HG03025 (cell line): ENCODE data around the gene SYNJ1.
"Not testable (repeated sequence)": the region's sequence is repeated elsewhere in the genome, so short reads cannot be mapped to it uniquely, and the experiment has no call there.

ENCODE experiments used
- ATAC-seq: cut with Tn5 transposase; IDR thresholded peaks from one replicate; pipeline ENCODE4 v1.9.1; 2021; ENCODE audit warnings: mild to moderate bottlenecking, moderate library complexity; ENCODE audit not compliant: unreplicated experiment, low FRiP score

Gene SYNJ1

DNA sequence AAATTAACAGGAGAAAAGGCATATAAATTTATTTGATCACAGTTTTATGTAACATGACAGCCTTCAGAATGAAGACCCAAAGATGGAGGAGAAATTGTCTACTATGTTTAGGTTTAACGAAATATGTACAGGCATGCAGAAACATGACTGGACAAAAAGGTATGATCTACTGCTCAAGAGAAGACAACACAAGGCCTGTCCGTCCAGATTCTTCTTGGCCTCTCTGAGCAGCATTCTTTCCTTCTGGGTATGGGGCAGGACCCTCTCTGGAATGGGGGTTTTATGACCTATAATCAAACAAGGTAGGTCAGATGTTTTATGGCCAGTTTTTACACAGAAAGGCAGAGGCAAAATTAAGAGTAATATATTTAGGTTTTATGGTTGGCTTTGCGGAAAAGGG lies 13.5 kb upstream of the SYNJ1 start:
- no peak for ATAC-seq

DNA sequence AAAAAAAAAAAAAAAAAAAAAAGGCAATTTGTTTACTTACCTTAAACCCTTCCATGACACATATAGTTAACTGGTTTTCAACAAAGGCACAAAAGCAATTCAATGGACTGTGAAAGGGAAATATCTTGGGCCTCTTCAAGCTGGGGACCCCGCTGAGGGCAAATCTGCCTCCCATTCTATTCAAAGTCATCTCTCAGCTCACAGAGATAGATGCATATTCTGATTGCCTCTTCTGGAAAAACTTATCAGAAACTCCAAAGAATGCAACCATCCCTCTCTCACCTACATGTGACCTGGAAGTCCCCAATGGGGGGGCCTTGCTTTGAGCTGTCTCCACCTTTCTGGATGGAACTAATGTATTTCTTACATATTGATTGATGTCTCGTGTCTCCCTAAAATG lies 12.1 kb upstream of the SYNJ1 start:
- no peak for ATAC-seq

DNA sequence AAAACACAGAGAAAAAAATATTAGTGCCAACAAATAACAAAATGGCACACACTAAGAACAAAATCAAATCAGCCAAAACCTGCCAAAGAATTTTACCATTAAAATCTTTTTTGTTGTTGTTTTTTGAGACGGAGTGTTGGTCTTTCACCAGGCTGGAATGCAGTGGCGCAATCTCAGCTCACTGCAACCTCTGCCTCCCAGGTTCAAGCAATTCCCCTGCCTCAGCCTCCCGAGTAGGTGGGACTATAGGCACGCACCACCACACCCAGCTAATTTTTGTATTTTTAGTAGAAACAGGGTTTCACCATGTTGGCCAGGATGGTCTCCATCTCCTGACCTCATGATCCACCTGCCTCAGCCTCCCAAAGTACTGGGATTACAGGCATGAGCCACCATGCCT lies 8.3 kb upstream of the SYNJ1 start:
- not testable (repeated sequence) for ATAC-seq

DNA sequence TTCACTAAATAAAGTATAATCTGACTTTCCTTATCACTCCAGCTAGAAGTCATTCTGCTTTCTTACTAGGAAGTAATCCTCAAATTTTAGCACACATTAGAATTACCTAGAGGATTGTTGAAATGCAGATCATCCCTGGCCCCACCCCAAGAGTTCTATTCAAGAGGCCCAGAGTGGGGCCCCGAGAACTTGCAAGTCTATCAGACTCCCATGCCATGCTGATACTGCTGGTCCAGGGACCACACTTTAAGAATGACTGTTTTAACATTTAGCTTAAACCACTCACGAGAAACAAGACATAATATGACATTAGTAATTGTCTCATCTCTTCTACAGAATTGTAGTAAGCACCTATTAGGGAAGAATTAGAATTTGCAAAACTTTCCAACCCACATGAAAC lies 7.7 kb upstream of the SYNJ1 start:
- no peak for ATAC-seq

DNA sequence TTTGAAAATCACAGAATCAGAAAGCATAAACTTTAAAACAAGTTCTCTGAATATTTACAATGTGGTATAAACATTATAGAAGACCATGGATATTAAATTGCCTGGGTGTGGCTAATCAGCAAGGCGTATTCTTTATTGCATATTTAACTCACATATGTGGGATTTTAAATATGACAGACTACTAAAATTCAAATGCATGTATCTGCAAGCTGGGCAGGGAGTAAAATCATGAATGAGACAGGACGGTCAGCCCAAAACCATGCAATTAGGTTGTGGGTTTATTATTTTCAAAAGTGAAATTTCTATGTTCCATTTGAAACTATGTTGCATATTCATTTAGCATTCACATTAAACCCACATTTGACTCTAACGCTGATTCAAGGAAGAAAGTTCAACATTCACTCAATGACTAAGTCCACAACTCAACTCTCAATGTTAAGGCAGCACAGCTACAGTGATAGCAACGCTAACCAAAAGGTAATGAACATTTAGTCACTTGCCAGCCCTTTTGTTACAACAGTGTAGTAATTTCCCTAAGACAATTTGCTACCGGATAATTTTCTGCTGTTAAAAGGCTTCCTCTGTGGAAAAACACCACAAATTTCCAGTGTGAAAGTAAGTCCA lies 6.3 kb upstream of the SYNJ1 start:
- no peak for ATAC-seq

DNA sequence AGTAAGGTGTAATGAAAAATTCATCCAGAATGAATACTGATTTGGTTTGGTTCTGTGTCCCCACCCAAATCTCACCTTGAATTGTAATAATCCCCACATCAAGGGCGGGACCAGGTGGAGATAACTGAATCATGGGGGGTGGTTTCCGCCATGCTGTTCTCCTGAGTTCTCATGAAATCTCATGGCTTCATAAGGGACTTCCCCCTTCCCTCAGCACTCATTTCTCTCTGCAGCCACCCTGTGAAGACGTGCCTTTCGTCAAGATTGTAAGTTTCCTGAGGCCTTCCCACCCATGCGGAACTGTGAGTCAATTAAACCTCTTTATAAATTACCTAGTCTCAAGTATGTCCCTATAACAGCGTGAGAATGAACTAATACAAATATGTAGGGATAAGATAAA lies 5.5 kb upstream of the SYNJ1 start:
- ATAC-seq = no peak

DNA sequence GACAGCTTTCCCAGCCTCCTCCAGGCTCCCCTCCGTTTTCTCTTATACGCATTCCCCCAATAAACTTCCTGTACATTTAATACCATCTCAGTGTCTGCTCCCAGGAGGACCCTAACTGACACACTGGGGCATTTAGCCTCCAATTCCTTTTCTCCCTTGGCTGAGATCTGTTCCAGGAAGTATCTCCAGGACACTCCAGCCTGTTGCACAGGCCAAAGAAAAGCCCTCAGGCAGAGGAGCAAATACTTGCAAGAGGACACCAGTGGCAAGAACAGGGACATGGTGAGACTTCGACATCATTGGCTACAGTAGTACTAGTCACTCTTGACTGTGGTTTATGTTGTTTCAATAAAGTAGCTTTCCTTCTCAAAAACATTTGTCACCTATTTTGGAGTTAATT lies 4.7 kb upstream of the SYNJ1 start:
- ATAC-seq = no peak

DNA sequence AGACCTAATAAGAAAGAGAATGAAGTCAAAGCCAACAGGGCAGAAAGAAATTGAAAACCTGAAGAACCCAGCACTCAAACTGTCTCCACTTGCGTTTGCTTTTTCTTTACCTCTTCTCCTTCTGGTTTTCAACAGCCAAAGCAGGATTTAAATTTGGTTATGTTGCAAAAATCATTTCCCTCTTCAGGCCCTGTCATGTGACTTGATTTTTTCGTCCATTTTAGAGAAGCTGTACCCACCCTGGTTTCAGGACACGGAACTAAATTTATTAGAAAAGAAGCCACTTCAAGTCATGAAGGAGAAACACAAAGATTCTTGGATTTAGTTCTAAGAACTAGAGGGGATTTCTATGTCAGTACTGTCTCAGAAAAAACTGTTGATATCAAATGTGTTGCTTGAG lies 1.0 kb upstream of the SYNJ1 start:
- ATAC-seq = no peak

DNA sequence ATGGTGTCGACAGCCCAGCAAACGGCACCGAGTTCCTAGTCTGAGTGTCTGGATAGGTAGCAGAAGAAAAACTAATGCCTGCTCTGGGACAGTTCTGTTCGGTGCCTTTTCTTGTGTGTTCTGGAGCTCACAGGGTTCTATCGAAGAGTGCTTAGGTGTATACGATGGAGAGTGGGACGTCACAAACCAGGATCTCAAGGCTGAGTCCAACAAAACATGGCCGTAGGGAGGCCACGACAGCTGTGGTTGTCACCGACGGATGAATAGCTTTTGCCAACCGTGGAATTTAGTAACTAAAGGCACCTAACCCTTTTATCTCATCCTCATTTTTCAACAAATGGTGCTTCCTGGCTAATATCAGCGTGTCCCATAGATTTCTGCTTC lies 635 bp upstream of the SYNJ1 start:
- ATAC-seq = no peak

DNA sequence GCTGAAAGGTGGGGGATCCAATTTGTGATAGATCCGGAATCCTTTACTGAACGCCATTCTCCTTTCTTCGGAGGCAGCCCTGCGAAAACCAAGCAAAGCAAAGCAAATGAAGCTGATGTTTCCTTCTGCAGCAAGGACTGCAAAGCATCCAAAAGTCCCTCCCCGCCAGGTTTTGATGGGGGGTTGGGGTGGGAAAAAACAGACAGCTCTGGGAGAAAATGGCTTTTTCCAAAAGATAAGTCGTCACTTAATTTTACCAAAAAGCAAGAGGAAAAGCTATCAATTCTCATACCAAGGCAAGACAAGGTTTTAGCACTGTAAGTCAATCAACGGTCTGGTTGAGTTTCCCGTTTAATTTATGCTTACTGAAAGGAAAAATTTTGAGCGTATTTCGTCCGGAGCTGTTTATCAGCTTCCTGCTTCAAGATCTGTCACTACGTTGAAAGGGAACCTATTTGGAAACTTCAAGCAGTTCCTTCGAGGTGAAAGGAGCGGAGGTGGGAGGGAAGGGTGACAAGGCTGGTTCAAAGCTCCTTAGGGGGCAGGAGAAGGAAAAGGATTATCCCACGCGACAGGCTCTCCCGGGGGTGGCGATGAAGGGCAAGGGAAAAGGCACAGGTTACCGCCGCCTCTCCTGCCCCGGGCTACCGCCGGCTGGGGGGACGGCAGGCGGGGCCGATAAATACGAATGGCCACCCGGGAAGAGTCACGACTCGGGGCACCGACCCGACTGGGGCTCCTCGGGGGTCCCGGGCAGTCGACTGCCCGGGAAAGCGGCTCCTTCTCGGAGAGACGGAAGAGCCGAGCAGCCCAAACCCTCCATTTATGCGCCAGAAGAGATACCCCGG lies 750 bp downstream of the SYNJ1 start:
- ATAC-seq = peak; percentile 11

DNA sequence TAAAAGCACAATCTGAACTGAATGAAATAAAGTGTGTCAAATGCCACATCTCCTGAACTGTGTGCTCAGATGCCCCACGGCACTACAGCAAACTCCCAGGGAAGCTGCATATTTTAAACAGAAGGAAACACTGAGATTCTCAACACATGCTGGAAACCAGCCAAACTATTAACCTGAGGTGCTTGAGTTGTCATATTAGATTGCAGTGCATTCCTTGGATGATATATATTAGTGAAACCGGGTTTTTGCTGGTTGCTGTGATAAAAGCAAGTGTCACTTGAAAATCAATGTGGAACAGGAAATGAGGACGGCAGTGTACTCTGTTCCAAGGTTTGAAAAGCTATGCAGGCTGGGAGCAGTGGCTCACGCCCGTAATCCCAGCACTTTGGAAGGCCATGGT lies 8.7 kb downstream of the SYNJ1 start:
- no peak for ATAC-seq

DNA sequence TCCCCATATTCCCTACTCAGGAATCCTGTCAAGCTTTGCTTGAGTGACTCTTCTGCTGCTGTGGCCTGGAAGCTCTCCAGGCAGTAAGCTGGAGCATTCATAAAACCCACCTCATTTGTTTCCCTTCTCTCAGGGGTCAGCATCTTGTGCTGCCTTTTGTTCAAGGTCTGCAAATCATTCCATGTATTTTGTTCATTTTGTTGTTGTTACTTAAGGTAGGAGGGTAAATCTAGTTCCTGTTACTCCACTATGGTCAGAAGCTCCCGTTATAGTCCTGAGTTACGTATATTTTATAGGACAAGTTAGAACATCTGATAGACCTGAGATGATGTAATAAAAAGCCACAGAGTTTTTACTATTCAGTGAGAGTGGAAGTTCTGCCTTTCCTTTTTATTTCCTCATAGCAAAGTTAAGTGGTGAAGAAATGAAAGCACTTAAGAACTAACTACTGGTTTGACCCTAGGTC lies 9.9 kb downstream of the SYNJ1 start:
- no peak for ATAC-seq

DNA sequence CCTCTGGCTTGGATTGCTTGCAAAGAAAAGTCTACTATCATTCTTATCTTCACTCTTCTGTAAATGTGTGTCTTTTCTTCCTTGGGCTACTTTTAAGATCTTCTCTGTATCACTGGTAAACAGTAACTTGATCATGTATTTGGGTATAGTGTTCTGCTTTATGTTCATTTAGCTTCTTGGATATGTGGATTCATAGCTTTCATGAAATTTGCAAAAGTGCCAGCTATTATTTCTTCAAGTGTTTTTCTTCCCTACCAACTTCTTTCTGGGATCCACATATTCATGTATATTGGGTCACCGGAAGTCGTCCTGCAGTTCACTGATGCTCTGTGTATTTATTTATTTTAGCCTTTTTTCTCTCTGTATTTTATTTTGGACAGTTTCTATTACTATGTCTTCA lies 11.3 kb downstream of the SYNJ1 start:
- no peak for ATAC-seq

DNA sequence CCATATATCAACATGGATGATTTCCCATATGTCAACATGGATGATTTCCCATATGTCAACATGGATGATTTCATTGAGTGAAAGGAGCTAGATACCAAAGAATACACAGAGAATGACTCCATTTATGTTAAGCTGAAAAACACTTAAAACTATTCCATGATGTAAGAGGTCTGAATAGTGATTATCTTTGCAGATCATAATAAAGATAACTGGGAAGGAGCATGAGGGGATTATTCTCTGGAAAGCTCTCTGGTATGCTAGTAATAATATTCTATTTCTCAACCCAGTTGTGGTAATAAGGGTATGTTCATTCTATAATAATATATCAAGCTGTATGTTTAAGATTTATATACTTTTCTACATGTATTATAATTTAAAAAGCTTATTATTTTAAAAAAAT lies 14.1 kb downstream of the SYNJ1 start:
- ATAC-seq = no peak

DNA sequence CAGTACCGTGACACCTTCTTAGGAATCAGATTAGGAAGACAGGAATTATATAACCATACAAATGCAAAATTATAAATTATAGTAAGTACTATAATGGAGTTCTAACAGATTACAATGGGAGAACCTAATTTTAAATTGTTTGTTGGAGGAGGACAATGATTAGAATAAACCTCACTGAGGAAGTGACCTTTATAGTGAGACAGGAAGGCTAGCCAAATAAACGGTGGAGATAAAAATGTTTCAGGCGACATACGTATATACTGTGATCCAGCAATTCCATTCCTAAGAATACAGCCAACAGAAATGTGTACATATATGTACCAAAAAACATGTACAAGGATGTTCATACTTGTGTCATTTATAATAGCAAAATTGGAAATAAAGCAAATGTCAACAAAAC lies 15.2 kb downstream of the SYNJ1 start:
- no peak for ATAC-seq

DNA sequence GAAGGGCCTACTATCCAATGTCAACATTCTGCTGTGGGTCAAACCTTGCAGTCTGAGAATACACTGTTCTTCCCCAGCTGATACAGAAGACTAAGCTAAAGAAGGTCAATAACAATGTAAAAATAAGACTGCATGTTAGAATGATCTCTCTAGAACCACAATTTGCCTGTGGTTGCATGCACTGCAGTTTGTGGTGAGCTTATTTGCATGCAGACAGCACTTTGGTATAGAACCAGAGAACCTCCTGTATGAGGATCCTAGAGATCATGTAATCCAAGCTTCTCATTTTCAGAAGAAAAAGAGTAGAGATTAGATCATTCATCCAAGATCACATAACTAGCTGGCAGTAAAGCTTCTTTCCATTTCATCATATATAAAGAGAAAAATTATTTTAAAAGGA lies 15.8 kb downstream of the SYNJ1 start:
- peak; percentile 93 for ATAC-seq

DNA sequence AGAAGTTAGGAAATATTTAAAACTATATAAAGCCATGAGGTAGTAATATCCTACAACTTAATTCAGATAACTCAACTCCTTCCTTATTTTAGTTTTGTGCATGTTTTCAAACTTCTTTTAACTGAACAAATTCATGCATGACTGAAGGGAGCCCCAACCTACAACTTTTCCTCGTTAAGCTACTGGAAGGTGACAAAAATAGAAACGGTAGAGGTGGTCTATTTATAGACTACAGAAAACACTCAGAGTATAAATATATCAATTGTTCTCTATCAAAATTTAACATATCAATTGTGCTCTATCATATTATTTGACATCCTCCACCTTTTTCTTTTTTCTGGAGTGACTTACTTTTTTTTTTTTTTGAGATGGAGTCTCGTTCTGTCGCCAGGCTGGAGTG lies 16.8 kb downstream of the SYNJ1 start:
- ATAC-seq = no peak

DNA sequence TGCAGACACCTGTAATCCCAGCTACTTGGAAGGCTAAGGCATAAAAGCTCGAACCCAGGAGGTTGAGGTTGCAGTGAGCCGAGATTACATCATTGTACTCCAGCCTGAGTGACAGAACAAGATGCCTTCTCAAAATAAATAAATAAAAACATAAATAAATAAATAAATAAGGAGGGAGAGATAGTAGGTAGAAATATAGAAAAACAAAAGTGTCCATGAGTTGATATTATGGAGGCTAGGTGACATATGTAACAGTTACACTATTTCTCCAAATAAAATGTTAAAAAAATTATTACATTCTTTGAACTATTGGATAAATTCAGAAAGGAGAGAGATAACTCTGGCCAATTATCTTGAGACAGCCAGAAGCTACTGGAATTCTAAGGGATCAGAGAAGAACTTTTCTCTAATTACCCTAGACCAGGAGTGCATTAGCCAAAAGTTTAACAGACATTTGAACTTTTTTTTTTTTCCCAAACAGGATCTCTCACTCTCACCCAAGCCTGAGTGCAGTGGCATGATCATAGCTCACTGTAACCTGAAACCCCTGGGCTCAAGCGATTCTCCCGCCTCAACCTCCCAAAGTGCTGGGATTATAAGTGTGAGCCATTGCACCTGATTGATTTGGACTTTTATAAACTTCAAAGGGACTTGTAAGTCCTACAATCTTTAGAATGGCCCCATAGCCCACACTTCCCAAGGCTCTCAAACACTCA lies 17.6 kb downstream of the SYNJ1 start:
- no peak for ATAC-seq

DNA sequence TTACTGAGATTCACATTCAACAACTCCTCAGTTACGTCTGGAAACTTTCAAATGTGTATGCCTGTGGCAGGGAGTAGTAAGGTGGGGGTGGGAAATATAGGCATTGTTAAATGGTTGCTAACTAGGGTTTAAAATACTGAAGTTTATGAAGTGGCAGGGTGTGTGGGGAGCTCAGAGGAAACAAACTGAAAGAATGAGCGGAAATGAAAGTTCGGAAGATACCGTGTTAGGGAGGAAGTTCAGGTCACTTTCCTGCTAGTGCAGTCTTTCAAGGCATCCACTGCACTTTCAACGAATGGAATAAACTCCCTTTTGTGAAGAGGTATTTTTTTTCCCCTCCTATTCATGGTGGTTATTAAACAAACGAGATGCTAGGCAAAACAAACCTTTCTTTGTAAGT lies 19.7 kb downstream of the SYNJ1 start:
- no peak for ATAC-seq

DNA sequence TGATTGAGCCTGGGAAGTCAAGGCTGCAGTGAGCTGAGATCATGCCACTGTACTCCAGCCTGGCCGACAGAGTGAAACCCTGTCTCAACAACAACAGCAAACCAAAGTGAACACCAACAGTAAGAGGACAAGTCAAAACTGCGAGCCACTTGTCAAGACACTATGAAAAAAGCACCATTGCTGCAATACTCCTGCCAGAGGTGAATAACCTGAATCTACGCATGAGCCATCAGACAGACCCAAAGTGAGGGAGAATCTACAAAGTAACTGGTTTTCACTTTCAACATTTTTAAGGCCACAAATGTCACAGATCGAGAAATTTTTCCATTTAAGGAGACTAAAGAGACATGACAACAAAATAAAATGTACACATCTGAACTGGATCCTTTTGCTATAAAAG lies 21.9 kb downstream of the SYNJ1 start:
- no peak for ATAC-seq

DNA sequence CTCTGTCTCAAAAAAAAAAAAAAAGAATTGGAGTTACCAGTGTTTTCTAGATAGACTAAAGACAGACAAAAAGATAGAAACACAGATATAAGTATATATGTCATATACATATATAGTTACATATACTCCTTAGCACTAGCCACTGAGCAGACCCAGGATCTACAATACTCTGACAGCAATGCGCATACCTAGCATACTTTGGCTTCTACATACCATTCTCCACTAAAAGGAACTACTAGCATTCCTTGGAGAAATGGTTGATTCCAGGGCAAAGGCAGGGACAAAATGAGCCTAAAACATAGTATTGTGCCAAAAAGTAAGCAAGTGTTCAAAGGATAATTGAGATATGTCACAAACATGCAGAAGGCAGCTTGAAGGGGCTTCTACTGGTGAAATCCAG lies 22.7 kb downstream of the SYNJ1 start:
- no peak for ATAC-seq

DNA sequence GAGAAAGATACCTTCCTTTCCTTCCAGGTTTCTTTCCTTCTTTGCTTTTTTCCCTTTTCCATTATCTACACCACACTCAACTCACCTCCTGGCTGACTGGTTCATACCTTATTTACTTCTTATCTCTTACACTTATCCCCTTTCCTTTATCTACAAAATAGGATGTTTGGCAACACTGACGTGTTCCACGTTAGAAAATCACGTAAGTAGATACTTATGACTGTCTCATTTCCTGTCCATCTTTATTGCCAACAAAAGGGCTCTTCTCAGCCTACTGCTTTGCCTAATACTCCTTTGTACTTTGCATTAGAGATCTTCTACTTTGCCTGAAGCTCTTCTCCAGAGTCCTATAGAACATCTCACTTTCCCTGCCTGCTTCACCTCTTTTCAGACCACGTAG lies 25.1 kb downstream of the SYNJ1 start:
- no peak for ATAC-seq
